Measurements from ENCODE around the gene RBM18. TPM values are rescaled to one million over a fixed set of nuclear protein-coding genes. Genes with fewer than 3 reads are reported as not detected.

RBM18 gene
- total and polyA plus RNA-seq, 2 of the 4 experiments (the other 2 are of a cell fraction) = 8.4 to 15.6 TPM

DNA sequence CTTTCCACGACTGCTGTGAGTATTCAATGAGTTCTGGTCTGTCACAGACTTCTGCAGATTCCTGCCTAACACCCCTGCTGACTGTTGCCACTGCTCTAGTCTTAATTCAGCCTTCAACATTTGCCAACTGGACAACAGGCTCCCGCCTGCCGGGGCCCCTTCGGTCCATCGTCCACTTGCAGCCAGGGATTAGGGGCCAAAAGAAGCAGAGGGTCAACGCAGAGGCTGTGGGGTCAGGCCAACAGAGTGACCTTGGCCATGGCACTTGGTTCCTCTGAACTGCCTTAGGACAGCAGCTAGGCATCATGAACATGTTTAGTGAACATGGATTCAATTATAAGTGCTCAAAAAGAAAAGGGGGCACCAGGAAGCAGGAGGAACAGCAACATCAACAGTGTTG lies 76.3 kb downstream of the RBM18 start:
- Histone ChIP-seq H4K20me1 (ENCODE audit: insufficient read depth, low read length) (no peaks in the 10 kb centered on the region), H4K91ac (ENCODE audit: insufficient read depth, low read depth, low read length) (no peak overlapping the region), H3K4me1 (ENCODE audit: control insufficient read depth, insufficient read depth, low read length) (no peaks in the 10 kb centered on the region), H3K36me3 (ENCODE audit: control insufficient read depth, insufficient read depth, low read length) (no peaks in the 10 kb centered on the region), H4K8ac (ENCODE audit: low read depth in 2 of 2, low read length in 2 of 2) (no peak overlapping the region), H2AFZ (replicated peaks; ENCODE audit: low read length, poor library complexity) (no peak overlapping the region), H2BK120ac (ENCODE audit: low read depth, low read length) (no peak overlapping the region), H3K4ac (ENCODE audit: low read depth, low read length) (no peak overlapping the region), H3K4me2 (ENCODE audit: low read depth, low read length) (no peak overlapping the region), H3K4me3 (ENCODE audit: insufficient read depth, low read depth, low read length) (no peak overlapping the region), H3K56ac (ENCODE audit: extremely low read depth, insufficient read depth, low read length) (no peak overlapping the region), H3K23ac (ENCODE audit: low read depth, low read length) (no peak overlapping the region), H2BK20ac (ENCODE audit: low read depth, low read length) (no peak overlapping the region), H3K79me1 (ENCODE audit: low read depth in 1 of 2, low read length in 2 of 2) (no peaks in the 10 kb centered on the region), H3K27ac (ENCODE audit: insufficient read depth, low read length) (no peak overlapping the region), H3K14ac (replicated peaks; ENCODE audit: low read depth, low read length) (no peak overlapping the region), H2AK9ac (replicated peaks; ENCODE audit: low read depth, low read length, poor library complexity) (no peak overlapping the region), H2BK5ac (ENCODE audit: low read depth, low read length, poor library complexity, severe bottlenecking) (no peak overlapping the region), H3K9me1 (ENCODE audit: insufficient read depth, low read length) (peaks cover 3% of the 10 kb centered on the region; the same call in 1 of the 2 replicates), H4K5ac (ENCODE audit: low read depth, low read length) (no peak overlapping the region), H2BK15ac (ENCODE audit: low read depth, low read length) (no peak overlapping the region), H3K27me3 (ENCODE audit: control insufficient read depth, insufficient read depth, low read length) (peaks cover 26% of the 10 kb centered on the region), H3K9me3 (ENCODE audit: control insufficient read depth, insufficient read depth, low read length) (no peaks in the 10 kb centered on the region), H3K18ac (ENCODE audit: low read depth, low read length) (no peak overlapping the region), H3K9ac (ENCODE audit: low read depth, low read length) (no peak overlapping the region), H2AK5ac (ENCODE audit: low read depth, low read length) (no peak overlapping the region)
- intact Hi-C loops (cut with micrococcal nuclease) (no loop called here), dilution Hi-C loops (cut with HindIII; ENCODE audit: low sequenced_read_pairs, unreplicated experiment) (no loop called here), in situ Hi-C loops (cut with MboI; ENCODE audit: low sequenced_read_pairs) (no loop called here)
- TF ChIP-seq RAD21 (IDR thresholded peaks at IDR 0.05; ENCODE audit: low read length) (no peak), BHLHE40 (IDR thresholded peaks at IDR 0.05; ENCODE audit: low read depth, low read length) (no peak)
- DNase-seq = no peak
- WGBS, 2 experiments (ENCODE audit: extremely low coverage in 2 of 2, insufficient read length in 1 of 2) = 96% methylated on average over 4 of the region's 6 CpGs; no CpG with 5 or more reads in 1 of the 2 experiments
- ChIA-PET POLR2A (ENCODE audit: unreplicated experiment) (no interaction called here), CTCF (no interaction called here)
- BruUV-seq (replicated peaks) = no TSS peak
- no peak for ATAC-seq (ENCODE audit: low read depth)

Other genes starting within 250 kb of the RBM18 start
- gene TTLL11, start 171.5 kb downstream of the RBM18 start, total RNA-seq (2012; rRNA removed) = 2.0 and 2.5 TPM in 2 replicates
- gene TTLL11, start 171.5 kb downstream of the RBM18 start, polyA plus RNA-seq (2012; rRNA removed) = 4.6 and 4.8 TPM in 2 replicates
- gene NDUFA8, start 105.1 kb downstream of the RBM18 start, total RNA-seq (2012; rRNA removed) = 45.2 and 80.8 TPM in 2 replicates
- 98.1 and 103 TPM in 2 replicates for gene NDUFA8, start 105.1 kb downstream of the RBM18 start, polyA plus RNA-seq (2012; rRNA removed)
- not detected in 2 replicates for gene MORN5, start 104.9 kb downstream of the RBM18 start, total RNA-seq (2012; rRNA removed)
- gene MORN5, start 104.9 kb downstream of the RBM18 start, polyA plus RNA-seq (2012; rRNA removed) = not detected in 2 replicates
- under 0.01 TPM in 2 replicates for gene LHX6, start 35.9 kb downstream of the RBM18 start, total RNA-seq (2012; rRNA removed)
- 0.05 and 0.17 TPM in 2 replicates for gene LHX6, start 35.9 kb downstream of the RBM18 start, polyA plus RNA-seq (2012; rRNA removed)
- gene MRRF, start within 50 bp of the RBM18 start, total RNA-seq (2012; rRNA removed) = 35.8 and 38.0 TPM in 2 replicates
- 27.1 and 32.1 TPM in 2 replicates for gene MRRF, start within 50 bp of the RBM18 start, polyA plus RNA-seq (2012; rRNA removed)
- gene PTGS1, start 106.2 kb upstream of the RBM18 start, total RNA-seq (2012; rRNA removed) = 21.1 and 24.7 TPM in 2 replicates
- 33.9 and 38.3 TPM in 2 replicates for gene PTGS1, start 106.2 kb upstream of the RBM18 start, polyA plus RNA-seq (2012; rRNA removed)
- gene OR1J1, start 213.1 kb upstream of the RBM18 start, total RNA-seq (2012; rRNA removed) = not detected in 2 replicates
- gene OR1J1, start 213.1 kb upstream of the RBM18 start, polyA plus RNA-seq (2012; rRNA removed) = not detected in 2 replicates
- gene OR1J2, start 246.0 kb upstream of the RBM18 start, total RNA-seq (2012; rRNA removed) = not detected in 2 replicates
- not detected in 2 replicates for gene OR1J2, start 246.0 kb upstream of the RBM18 start, polyA plus RNA-seq (2012; rRNA removed)

All from IMR-90 (cell line).